ENCODE data around the gene SORT1. TPM values are rescaled to one million over a fixed set of nuclear protein-coding genes. Genes with fewer than 3 reads are reported as not detected.

The SORT1 gene
- total RNA-seq, 2 experiments from 2014 or later = 21.8 to 45.5 TPM

DNA sequence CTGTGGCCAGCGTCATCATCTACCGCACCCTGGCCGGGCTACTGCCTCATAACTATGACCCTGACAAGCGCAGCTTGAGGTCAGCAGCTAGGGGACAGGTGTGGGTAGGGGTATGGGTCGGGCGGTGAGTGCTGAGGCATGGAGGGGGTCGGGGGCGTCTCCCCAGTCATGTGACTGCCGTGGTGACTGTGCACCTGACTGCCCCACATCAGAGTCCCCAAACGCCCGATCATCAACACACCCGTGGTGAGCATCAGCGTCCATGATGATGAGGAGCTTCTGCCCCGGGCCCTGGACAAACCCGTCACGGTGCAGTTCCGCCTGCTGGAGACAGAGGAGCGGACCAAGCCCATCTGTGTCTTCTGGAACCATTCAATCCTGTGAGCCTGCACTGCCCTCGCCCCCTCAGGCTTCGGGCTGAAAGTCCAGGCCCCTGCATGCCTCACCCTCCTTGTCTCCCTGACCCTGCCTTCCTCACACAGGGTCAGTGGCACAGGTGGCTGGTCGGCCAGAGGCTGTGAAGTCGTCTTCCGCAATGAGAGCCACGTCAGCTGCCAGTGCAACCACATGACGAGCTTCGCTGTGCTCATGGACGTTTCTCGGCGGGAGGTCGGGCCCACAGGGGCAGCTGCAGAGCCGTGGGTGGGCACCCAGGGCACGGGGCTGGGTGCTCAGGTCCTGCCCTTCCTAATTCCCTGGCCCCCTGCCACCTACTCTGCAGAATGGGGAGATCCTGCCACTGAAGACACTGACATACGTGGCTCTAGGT is 128.3 kb downstream of the SORT1 start:
- Histone ChIP-seq H3K9me2 (ENCODE audit: insufficient read depth, low read length) (no peaks in the 10 kb centered on the region), H3K4me2 (ENCODE audit: low read length) (no peak overlapping the region), H3K79me2 (ENCODE audit: insufficient read depth, low read depth, low read length) (no peaks in the 10 kb centered on the region), H3K9me3 (ENCODE audit: low read length) (no peaks in the 10 kb centered on the region), H3K36me3 (ENCODE audit: insufficient read depth, low read length) (no peaks in the 10 kb centered on the region), H4K20me1 (ENCODE audit: insufficient read depth, low read length) (no peaks in the 10 kb centered on the region), H3K4me3 (ENCODE audit: low read depth, low read length, poor library complexity, severe bottlenecking) (no peak overlapping the region), H3K27ac (ENCODE audit: low read depth, low read length, poor library complexity, severe bottlenecking) (no peak overlapping the region), H2AFZ (ENCODE audit: low read length) (no peak overlapping the region), H3K4me1 (ENCODE audit: insufficient read depth, low read length, poor library complexity, severe bottlenecking) (no peaks in the 10 kb centered on the region)
- TF ChIP-seq, protein P1, sequence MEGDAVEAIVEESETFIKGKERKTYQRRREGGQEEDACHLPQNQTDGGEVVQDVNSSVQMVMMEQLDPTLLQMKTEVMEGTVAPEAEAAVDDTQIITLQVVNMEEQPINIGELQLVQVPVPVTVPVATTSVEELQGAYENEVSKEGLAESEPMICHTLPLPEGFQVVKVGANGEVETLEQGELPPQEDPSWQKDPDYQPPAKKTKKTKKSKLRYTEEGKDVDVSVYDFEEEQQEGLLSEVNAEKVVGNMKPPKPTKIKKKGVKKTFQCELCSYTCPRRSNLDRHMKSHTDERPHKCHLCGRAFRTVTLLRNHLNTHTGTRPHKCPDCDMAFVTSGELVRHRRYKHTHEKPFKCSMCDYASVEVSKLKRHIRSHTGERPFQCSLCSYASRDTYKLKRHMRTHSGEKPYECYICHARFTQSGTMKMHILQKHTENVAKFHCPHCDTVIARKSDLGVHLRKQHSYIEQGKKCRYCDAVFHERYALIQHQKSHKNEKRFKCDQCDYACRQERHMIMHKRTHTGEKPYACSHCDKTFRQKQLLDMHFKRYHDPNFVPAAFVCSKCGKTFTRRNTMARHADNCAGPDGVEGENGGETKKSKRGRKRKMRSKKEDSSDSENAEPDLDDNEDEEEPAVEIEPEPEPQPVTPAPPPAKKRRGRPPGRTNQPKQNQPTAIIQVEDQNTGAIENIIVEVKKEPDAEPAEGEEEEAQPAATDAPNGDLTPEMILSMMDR (conservative IDR thresholded peaks at IDR 0.05; ENCODE audit: low read length) = no peak
- no peak for TF ChIP-seq EZH2phosphoT487 (IDR thresholded peaks at IDR 0.05; ENCODE audit: borderline replicate concordance, low read depth, low read length)
- ChIA-PET POLR2A (no interaction called here), CTCF (ENCODE audit: unreplicated experiment) (no interaction called here)
- BruUV-seq (replicated peaks) = no TSS peak
- intact Hi-C loops (cut with micrococcal nuclease; ENCODE audit: unreplicated experiment) = no loop called here
- no peak for DNase-seq (ENCODE audit: low spot score)

DNA sequence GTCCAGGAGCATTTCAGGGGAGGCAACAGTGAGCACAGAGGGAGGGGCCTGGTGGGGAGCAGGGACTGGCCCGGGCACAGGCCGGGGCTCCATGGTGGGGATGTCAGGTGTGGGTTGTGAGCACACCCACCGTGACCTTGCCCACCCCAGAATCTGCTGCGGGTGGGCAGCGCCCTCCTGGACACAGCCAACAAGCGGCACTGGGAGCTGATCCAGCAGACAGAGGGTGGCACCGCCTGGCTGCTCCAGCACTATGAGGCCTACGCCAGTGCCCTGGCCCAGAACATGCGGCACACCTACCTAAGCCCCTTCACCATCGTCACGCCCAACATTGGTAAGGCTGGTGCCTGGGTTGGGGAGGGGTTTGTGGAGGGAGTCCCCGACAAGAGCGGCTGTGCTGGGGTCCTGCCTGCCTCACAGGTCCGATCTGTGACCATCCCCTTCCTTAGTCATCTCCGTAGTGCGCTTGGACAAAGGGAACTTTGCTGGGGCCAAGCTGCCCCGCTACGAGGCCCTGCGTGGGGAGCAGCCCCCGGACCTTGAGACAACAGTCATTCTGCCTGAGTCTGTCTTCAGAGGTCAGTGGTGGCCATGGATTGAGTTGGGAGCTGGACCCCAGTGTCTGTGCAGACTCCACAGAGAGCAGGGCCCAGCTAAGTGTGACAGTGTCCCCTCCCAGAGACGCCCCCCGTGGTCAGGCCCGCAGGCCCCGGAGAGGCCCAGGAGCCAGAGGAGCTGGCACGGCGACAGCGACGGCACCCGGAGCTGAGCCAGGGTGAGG is 129.1 kb downstream of the SORT1 start:
- no peaks in the 10 kb centered on the region for H4K20me1 ChIP-seq (ENCODE audit: insufficient read depth, low read length)
- no peaks in the 10 kb centered on the region for H3K4me1 ChIP-seq (ENCODE audit: insufficient read depth, low read length, poor library complexity, severe bottlenecking)
- no peak overlapping the region for H3K27ac ChIP-seq (ENCODE audit: low read depth, low read length, poor library complexity, severe bottlenecking)
- no peaks in the 10 kb centered on the region for H3K9me3 ChIP-seq (ENCODE audit: low read length)
- no peaks in the 10 kb centered on the region for H3K36me3 ChIP-seq (ENCODE audit: insufficient read depth, low read length)
- no peaks in the 10 kb centered on the region for H3K79me2 ChIP-seq (ENCODE audit: insufficient read depth, low read depth, low read length)
- no peaks in the 10 kb centered on the region for H3K9me2 ChIP-seq (ENCODE audit: insufficient read depth, low read length)
- intact Hi-C loops (cut with micrococcal nuclease; ENCODE audit: unreplicated experiment) = no loop called here
- H3K4me3 ChIP-seq (ENCODE audit: low read depth, low read length, poor library complexity, severe bottlenecking) = no peak overlapping the region
- ChIA-PET CTCF (ENCODE audit: unreplicated experiment) (no interaction called here), POLR2A (no interaction called here)
- no peak for DNase-seq (ENCODE audit: low spot score)
- BruUV-seq (replicated peaks) = no TSS peak
- no peak overlapping the region for H2AFZ ChIP-seq (ENCODE audit: low read length)
- H3K4me2 ChIP-seq (ENCODE audit: low read length) = no peak overlapping the region
- TF ChIP-seq EZH2phosphoT487 (IDR thresholded peaks at IDR 0.05; ENCODE audit: borderline replicate concordance, low read depth, low read length) = no peak
- TF ChIP-seq, protein P1 (conservative IDR thresholded peaks at IDR 0.05; ENCODE audit: low read length) = no peak
